ENCODE results near the gene DISC1. TPM values are rescaled to one million over a fixed set of nuclear protein-coding genes. Genes with fewer than 3 reads are reported as not detected.
A peak's percentile ranks its signal among the peaks of the same experiment; 100 is the strongest.
"Not testable (repeated sequence)": the region's sequence is repeated elsewhere in the genome, so short reads cannot be mapped to it uniquely, and the experiment has no call there.

Gene DISC1
- total and polyA plus RNA-seq, 8 donors = 0.42 to 6.6 (median 1.5) TPM

GRCh38 chr1:231656741-231657140, 30.2 kb downstream of the DISC1 start:
- FAIRE-seq (no peak), ATAC-seq (no peak), DNase-seq (no peak)
- no peak overlapping the region for H3K27ac ChIP-seq
- no peaks in the 10 kb centered on the region for H3K4me1 ChIP-seq
- H3K27me3 ChIP-seq = no peaks in the 10 kb centered on the region
- H3K4me3 ChIP-seq = no peak overlapping the region
- TF ChIP-seq CTCF (IDR thresholded peaks at IDR 0.05) = no peak
- WGBS, 2 donors = 50 to 64% methylated on average over 1 of the region's 1 CpG
- H3K36me3 ChIP-seq = no peaks in the 10 kb centered on the region
- intact Hi-C loops (cut with DNase I) = no loop called here
- no peaks in the 10 kb centered on the region for H3K9me3 ChIP-seq

DNA sequence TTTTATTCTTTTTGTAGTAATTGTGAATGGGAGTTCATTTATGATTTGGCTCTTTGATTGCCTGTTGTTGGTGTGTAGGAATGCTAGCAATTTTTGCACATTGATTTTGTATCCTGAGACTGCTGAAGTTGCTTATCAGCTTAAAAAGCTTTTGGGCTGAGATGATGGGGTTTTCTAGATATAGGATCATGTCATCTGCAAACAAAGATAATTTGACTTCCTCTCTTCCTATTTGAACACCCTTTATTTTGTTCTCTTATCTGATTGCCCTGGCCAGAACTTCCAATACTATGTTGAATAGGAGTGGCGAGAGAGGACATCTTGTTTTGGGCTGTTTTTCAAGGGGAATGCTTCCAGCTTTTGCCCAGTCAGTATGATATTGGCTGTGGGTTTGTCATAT, 31.6 kb downstream of the DISC1 start:
- H3K4me3 ChIP-seq; H3K36me3 ChIP-seq; ATAC-seq; H3K27ac ChIP-seq; H3K4me1 ChIP-seq; H3K27me3 ChIP-seq; DNase-seq; intact Hi-C loops (cut with DNase I); H3K9me3 ChIP-seq; FAIRE-seq: not testable (repeated sequence)
- 96% methylated on average over 1 of the region's 1 CpG for WGBS, 2 donors

- 97% methylated on average over 3 of the region's 3 CpGs for WGBS, 2 donors
- Histone ChIP-seq H3K4me1 (no peaks in the 10 kb centered on the region), H3K4me3 (no peak overlapping the region), H3K9me3 (no peaks in the 10 kb centered on the region), H3K27ac (no peak overlapping the region), H3K36me3 (no peaks in the 10 kb centered on the region), H3K27me3 (no peaks in the 10 kb centered on the region)
- DNase-seq (no peak), FAIRE-seq (no peak), ATAC-seq (no peak)
- intact Hi-C loops (cut with DNase I) = no loop called here
- TF ChIP-seq CTCF (IDR thresholded peaks at IDR 0.05) = no peak
Measured at GRCh38 chr1:231660198-231660597, 33.6 kb downstream of the DISC1 start.

DNA sequence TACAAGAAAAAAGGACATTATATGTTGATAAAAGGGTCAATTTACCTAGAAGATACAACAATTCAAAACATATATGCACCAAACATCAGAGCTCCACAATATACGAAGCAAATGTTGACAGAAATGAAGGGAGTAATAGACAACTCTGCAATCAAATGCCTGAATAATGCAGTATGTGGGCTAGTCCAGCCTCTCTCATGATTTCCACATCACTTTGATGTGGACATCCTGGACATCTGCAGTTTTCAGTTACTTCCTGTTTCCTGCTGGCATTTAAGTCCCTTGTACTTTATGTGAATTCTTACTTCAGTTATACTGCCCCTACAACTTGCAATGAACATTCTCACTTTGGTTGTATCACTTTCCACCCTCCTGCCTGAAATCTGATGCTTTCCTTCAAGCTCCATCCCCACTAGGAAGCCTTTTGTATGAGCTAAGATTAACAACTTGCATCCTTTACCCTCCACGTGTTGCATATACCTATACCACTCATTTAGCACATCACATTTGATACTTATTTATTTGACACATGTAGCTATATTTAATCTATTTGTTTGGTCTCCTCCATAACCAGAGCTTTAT, 36.7 kb downstream of the DISC1 start:
- H3K9me3 ChIP-seq = no peaks in the 10 kb centered on the region
- H3K4me3 ChIP-seq = no peak overlapping the region
- no peaks in the 10 kb centered on the region for H3K27me3 ChIP-seq
- peak in 1 of 4 donors; percentile 22 for ATAC-seq
- H3K36me3 ChIP-seq = no peaks in the 10 kb centered on the region
- no peak for TF ChIP-seq CTCF (IDR thresholded peaks at IDR 0.05)
- intact Hi-C loops (cut with DNase I) = no loop called here
- WGBS, 2 donors = 80 to 89% methylated on average over 2 of the region's 2 CpGs
- DNase-seq = no peak
- H3K27ac ChIP-seq = no peak overlapping the region
- H3K4me1 ChIP-seq = no peaks in the 10 kb centered on the region
- no peak for FAIRE-seq

- no peak for ATAC-seq
- FAIRE-seq = no peak
- 74 to 81% methylated on average over 5 of the region's 5 CpGs for WGBS, 2 donors
- H3K27ac ChIP-seq = no peak overlapping the region
- intact Hi-C loops (cut with DNase I) = no loop called here
- H3K4me3 ChIP-seq = no peak overlapping the region
- H3K9me3 ChIP-seq = no peaks in the 10 kb centered on the region
- H3K36me3 ChIP-seq = no peaks in the 10 kb centered on the region
- H3K27me3 ChIP-seq = no peaks in the 10 kb centered on the region
- TF ChIP-seq CTCF (IDR thresholded peaks at IDR 0.05) = no peak
- DNase-seq = no peak
- no peaks in the 10 kb centered on the region for H3K4me1 ChIP-seq
Measured at GRCh38 chr1:231665101-231665500, 38.5 kb downstream of the DISC1 start.
